BLaER1 (cell line): ENCODE results near the gene TLK2.
A peak's percentile ranks its signal among the peaks of the same experiment; 100 is the strongest.
"Not testable (repeated sequence)": the region's sequence is repeated elsewhere in the genome, so short reads cannot be mapped to it uniquely, and the experiment has no call there.

ENCODE experiments used
- H3K27ac ChIP-seq: shearing (Covaris generic); formaldehyde crosslinking; 2 replicates; pipeline ENCODE4 v1.8.1; 2022
- H3K27me3 ChIP-seq: shearing (Covaris generic); formaldehyde crosslinking; 2 replicates; pipeline ENCODE4 v1.8.1; 2022
- H3K36me3 ChIP-seq: shearing (Covaris generic); formaldehyde crosslinking; 2 replicates; pipeline ENCODE4 v1.8.1; 2022
- H3K4me1 ChIP-seq: shearing (Covaris generic); formaldehyde crosslinking; 2 replicates; pipeline ENCODE4 v1.8.1; 2022
- H3K4me2 ChIP-seq: shearing (Covaris generic); formaldehyde crosslinking; 2 replicates; pipeline ENCODE4 v1.8.1; 2022
- H3K4me3 ChIP-seq: shearing (Covaris generic); formaldehyde crosslinking; 2 replicates; pipeline ENCODE4 v1.8.1; 2022
- H3K9ac ChIP-seq: shearing (Covaris generic); formaldehyde crosslinking; 2 replicates; pipeline ENCODE4 v1.8.1; 2022
- H3K9me3 ChIP-seq: shearing (Covaris generic); formaldehyde crosslinking; 2 replicates; pipeline ENCODE4 v1.8.1; 2022
- H4K20me1 ChIP-seq: shearing (Covaris generic); formaldehyde crosslinking; 2 replicates; pipeline ENCODE4 v1.8.1; 2022

TLK2 gene

DNA sequence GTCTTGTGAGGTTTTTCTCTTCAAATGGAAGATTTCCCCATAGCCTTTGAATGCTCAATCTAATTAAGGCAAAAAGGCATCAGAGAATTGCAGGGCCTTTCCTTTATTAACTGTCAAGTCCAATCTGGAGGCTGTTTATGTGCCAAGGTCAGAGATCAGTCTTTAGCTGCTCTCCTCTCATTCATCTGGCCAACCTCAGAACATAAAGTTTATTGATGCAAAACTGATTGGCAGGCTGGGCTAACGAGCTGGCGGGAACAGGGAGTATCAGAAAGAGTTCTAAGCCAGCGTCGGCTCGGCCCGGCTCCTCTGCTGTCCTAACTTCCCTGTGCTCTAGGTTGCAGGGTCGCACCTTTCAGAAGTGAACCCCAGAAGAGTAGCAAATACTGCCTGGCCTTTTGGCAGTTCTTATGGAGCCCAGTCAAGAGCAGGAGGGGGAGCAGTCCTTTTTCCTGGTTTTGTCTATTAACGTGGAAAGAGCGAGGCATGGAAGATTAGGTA is 7.2 kb upstream of the TLK2 start:
- not testable (repeated sequence) for H3K4me3 ChIP-seq, H3K36me3 ChIP-seq, H4K20me1 ChIP-seq, H3K9me3 ChIP-seq, H3K27me3 ChIP-seq
- Histone ChIP-seq H3K9ac (peak overlapping the region; percentile 24; the same call in 1 of the 2 replicates), H3K4me2 (peak overlapping the region; percentile 73), H3K4me1 (peaks cover 41% of the 10 kb centered on the region), H3K27ac (peak overlapping the region; percentile 63)

DNA sequence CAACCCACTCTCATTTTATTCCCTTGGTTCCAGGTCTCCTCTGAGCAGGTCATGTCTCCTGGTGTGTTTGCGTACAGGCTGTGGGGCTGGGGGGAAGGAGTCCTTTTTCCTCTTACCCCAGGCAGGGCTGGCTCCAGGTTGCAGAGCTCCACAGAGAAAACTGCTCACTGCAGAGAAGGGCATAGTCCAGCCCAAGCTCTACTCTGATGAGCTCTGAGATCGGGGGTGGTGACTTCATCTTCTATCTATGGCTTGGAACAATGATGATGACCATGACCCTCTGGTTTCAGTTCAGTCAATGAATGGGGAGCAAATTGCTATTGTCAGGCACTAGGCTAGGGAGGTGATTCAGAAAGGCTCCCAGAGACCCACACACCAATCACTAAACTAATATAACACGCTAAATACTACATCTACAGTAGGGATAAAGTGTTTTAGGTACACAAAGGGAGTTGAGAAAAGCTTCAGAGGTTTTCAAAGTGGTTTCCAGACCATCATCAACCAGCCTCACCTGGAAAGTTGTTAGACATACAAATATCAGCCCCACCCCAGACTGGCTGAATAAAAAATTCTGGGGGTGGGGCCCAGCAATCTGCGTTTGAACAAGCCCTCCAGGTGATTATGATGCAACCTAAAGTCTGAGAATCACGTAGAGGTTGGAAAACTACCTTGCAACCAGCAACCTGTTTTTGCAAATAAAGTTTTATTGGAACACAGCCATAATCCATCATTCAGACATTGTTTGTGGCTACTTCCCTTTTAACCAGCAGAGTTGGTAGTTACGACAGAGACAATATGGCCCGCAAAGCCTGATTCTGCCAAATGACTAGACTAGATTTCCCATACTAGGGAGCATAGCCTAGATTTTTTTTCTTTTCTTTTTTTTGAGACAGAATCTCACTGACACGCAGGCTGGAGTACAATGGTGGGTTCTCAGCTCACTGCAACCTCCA is 5.3 kb upstream of the TLK2 start:
- not testable (repeated sequence) for H3K4me3 ChIP-seq, H3K27me3 ChIP-seq, H3K36me3 ChIP-seq, H3K9me3 ChIP-seq, H4K20me1 ChIP-seq, H3K4me2 ChIP-seq, H3K27ac ChIP-seq, H3K9ac ChIP-seq
- peaks cover 52% of the 10 kb centered on the region for H3K4me1 ChIP-seq

DNA sequence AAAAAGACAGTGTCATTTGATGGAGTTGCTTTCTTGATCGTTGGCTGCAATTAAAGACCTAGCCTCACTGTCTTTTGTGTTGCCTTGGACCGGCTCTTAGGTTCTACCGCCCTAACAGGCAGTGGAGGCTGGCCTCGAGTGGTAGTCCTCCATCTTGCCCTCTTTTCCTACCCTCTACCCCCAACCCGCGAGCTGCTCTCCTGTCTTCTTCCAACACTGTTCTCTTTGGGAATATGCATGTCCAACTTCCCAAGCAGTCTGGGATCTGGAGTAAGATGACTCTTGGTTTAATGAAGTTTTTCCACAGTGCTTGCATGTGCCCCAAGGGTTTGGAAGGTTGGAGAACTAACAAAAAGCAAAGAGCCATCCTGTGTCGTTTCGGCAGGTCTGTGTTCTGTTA is 1.5 kb upstream of the TLK2 start:
- H3K27ac ChIP-seq = peak overlapping the region; percentile 92
- H4K20me1 ChIP-seq = peaks cover 25% of the 10 kb centered on the region
- H3K9me3 ChIP-seq, H3K27me3 ChIP-seq: not testable (repeated sequence)
- peaks cover 38% of the 10 kb centered on the region for H3K4me1 ChIP-seq
- peak overlapping the region; percentile 89 for H3K4me2 ChIP-seq
- H3K36me3 ChIP-seq = peaks cover 15% of the 10 kb centered on the region
- H3K9ac ChIP-seq = peak overlapping the region; percentile 94
- peak overlapping the region; percentile 86 for H3K4me3 ChIP-seq

DNA sequence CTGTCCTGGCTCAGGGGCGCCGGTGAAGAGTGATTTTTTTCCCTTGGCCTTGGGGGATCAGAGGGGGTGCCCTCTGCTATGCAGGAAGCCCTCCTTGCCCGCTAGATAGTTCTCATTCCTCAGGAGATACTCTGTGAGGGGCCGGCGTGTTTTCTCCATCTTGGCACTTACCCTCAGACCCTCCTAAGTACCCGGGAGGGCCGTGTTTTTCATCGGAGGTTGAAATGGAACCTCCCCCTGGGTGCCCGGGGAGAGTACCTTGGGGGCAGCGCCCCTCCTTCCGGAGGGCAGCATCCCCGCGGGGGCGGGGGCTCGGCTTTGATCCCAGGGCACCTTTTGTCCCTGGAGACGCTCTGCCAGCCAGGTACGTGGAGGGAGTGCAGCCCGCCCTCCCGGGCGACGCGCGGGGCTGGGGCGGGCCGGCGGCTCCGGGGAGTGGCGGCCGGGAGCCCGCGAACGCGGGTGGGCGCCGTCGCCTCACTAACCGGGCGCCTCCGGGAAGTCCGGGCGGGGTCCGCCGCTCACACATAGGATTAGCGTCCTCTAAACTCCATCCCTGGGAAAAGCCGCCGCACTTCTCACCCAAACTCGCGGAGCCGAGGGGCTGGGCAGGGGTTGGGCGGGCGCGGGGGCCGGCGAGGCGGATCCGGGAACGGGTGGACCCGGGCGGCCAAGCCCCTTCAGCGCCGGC is 762 bp upstream of the TLK2 start:
- not testable (repeated sequence) for H3K27me3 ChIP-seq, H3K9me3 ChIP-seq
- H3K9ac ChIP-seq = peak overlapping the region; percentile 94
- H3K27ac ChIP-seq = peak overlapping the region; percentile 92
- H3K4me3 ChIP-seq = peak overlapping the region; percentile 86
- peaks cover 32% of the 10 kb centered on the region for H4K20me1 ChIP-seq
- peaks cover 30% of the 10 kb centered on the region for H3K4me1 ChIP-seq
- peak overlapping the region; percentile 89 for H3K4me2 ChIP-seq
- H3K36me3 ChIP-seq = peaks cover 23% of the 10 kb centered on the region

DNA sequence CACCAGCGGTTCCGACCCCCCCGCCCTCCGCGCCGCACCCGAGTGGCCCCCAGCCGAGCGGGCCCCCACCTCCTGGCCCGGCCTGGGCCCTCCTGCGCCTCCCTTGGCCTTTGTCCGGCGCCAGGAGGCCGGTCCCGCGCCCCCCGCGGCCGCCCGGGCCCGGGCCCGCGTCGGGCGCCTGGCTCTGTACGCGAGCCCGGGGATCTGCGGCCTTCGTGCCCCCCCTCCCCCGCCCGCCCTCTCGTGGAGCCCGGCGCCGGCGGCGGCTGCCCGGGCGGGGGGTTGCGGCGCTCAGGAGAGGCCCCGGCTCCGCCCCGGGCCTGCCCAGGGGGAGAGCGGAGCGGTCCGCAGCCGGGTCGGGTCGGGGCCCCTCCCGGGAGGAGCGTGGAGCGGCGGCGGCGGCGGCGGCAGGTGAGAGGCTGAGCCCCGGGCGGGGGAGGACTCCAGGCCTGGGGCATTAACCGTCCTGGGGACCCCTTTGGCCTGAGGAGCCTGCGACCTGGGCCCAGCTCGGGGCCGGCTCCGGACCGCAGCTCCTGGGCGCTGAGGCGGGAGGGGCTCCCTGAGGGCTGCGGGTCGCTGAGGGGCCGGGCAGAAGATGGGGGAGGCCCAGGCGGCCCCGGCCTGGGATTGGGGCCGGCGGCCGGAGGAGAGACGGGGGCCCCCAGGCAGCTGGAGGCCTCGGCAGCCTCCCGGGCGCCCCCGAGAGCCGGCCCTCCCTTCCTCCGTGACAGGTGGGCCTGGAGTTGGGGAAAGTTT is 434 bp downstream of the TLK2 start:
- H3K9me3 ChIP-seq, H3K27me3 ChIP-seq: not testable (repeated sequence)
- Histone ChIP-seq H3K4me3 (peak overlapping the region; percentile 86), H3K4me1 (peaks cover 26% of the 10 kb centered on the region), H3K4me2 (peak overlapping the region; percentile 84), H3K36me3 (peaks cover 31% of the 10 kb centered on the region), H4K20me1 (peaks cover 44% of the 10 kb centered on the region), H3K27ac (peak overlapping the region; percentile 97), H3K9ac (peak overlapping the region; percentile 96)

DNA sequence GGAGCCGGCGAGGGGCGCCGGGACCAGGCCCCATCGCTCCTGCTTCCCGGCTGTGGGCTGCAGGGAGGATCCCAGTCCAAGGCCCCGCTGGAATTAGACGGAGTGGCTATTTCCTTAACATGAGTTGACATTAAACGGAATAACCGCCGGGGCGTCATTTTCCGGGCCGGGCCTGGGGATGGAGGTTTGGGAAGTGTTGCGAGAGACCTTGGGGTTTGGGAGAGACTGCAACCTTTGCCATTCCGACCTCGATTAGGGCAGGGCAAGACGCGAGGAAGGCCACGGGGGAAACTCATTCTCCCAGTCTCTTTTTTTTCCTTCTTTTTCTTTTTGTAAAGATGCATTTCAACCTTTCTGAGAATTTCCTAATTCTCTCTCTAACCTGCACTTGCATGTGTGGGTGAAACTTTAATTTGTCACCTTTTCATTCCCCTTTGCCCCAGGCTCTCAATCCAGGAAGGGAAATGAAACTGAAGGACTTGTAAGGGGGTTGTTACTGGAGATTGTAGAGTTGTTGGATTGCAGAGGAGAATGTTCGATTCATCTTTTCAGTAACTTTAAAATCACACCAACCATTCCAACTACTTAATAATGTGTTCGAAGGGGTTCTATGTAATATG is 1.1 kb downstream of the TLK2 start:
- H4K20me1 ChIP-seq = peaks cover 51% of the 10 kb centered on the region
- H3K27me3 ChIP-seq, H3K9me3 ChIP-seq: not testable (repeated sequence)
- H3K4me3 ChIP-seq = peak overlapping the region; percentile 86
- peak overlapping the region; percentile 97 for H3K27ac ChIP-seq
- peaks cover 28% of the 10 kb centered on the region for H3K36me3 ChIP-seq
- peak overlapping the region; percentile 96 for H3K9ac ChIP-seq
- H3K4me2 ChIP-seq = peak overlapping the region; percentile 84
- peaks cover 30% of the 10 kb centered on the region for H3K4me1 ChIP-seq

DNA sequence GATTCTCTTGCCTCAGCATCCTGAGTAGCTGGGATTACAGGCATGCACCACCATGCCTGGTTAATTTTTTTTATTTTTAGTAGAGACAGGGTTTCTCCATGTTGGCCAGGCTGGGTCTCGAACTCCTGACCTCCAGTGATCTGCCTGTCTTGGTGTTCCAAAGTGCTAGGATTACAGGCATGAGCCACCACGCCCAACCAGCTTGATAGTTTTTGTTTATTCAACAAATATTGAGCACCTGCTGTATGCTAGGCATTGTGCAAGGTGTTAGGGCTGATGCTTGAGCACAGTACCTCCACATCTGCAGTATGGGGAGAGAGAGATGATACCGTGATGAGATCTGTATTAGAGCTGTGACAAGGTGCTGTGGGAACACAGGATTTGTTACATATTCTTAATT is 3.9 kb downstream of the TLK2 start:
- H3K36me3 ChIP-seq = peaks cover 46% of the 10 kb centered on the region
- H3K4me1 ChIP-seq = peaks cover 17% of the 10 kb centered on the region
- H3K9ac ChIP-seq, H3K27me3 ChIP-seq, H3K9me3 ChIP-seq, H3K27ac ChIP-seq, H3K4me2 ChIP-seq, H3K4me3 ChIP-seq: not testable (repeated sequence)
- H4K20me1 ChIP-seq = peaks cover 79% of the 10 kb centered on the region

DNA sequence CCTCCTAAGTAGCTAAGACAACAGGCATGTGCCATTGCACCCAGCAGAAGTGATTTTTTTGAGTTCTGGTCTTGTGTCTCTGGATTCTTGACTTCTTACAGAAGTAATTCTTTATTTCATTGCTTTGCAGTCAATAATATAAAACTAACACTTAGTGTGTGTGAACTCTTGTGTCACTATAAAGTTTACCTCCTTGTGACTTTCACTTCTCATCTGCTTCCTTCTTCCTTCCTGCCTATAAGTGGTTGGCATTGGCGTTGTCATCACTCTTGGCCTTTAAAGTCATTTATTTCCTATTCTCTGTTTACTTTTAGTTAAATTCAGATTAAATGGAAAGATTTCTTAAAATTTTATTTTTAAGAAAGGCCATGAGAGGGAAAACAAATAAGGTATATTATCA is 12.4 kb downstream of the TLK2 start:
- H3K9me3 ChIP-seq, H3K27ac ChIP-seq, H3K4me1 ChIP-seq, H3K9ac ChIP-seq, H3K4me2 ChIP-seq, H3K4me3 ChIP-seq, H3K27me3 ChIP-seq: not testable (repeated sequence)
- Histone ChIP-seq H3K36me3 (peaks cover 63% of the 10 kb centered on the region), H4K20me1 (peaks cover 99% of the 10 kb centered on the region)

DNA sequence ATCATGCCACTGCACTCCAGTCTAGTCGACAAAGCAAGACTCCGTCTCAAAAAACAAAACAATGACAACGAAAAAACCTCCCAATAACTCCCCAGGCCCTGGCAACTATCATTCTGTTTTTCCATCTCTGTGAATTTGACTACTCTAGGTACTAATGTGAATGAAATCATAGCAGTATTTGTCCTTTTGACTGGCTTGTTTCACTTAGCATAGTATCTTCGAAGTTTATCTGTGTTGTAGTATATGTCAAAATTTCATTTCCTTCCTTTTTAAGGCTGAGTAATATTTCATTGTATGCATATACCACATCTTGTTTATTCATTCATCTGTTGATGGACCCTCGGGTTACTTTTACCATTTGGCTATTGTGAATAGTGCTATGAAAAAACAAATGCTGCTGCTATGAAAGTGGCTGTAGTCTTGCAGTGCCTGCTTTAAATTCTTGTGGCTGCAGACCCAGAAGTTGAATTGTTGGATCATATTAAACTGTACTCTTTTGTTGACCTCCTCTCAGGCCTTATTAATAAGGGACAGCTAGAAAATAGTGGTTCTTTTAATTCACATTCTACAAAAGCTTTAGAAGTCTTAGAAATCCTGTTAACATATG is 14.5 kb downstream of the TLK2 start:
- not testable (repeated sequence) for H3K9ac ChIP-seq, H3K9me3 ChIP-seq, H3K4me1 ChIP-seq, H3K27me3 ChIP-seq, H3K4me2 ChIP-seq, H3K4me3 ChIP-seq, H3K27ac ChIP-seq
- Histone ChIP-seq H4K20me1 (peaks cover 100% of the 10 kb centered on the region), H3K36me3 (peaks cover 44% of the 10 kb centered on the region)

DNA sequence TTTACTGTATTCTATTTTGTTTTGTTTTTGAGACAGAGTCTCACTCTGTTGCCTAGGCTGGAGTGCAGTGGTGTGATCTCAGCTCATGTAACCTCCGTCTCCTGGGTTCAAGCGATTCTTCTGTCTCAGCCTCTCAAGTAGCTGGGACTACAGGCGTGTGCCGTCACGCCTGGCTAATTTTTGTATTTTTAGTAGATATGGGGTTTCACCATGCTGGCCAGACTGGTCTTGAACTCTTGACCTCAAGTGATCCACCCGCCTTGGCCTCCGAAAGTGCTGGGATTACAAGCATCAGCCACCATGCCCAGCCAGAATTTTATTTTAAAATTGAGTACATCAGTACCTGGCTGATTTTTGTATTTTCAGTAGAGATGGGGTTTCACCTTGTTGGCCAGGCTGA is 15.4 kb downstream of the TLK2 start:
- H3K4me3 ChIP-seq = not testable (repeated sequence)

DNA sequence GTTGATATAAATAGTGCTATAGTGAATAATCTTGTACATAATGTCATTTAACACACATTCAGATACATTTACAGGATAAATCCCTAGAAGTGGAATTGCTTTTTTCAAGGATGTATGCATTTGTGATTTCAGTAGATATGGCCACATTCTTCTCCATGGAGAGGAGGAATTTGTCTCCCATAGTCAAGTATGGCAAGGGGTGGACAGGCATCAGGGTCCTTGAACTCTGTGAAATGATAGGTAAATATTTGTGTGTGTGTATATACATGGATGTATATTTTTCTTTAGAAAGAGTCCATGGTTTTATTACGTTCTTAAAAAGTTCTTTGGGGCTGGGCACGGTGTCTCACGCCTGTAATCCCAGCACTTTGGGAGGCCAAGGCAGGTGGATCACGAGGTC is 17.7 kb downstream of the TLK2 start:
- H3K27me3 ChIP-seq, H3K4me3 ChIP-seq, H3K9me3 ChIP-seq, H3K27ac ChIP-seq, H3K4me2 ChIP-seq, H3K4me1 ChIP-seq, H3K9ac ChIP-seq: not testable (repeated sequence)
- Histone ChIP-seq H4K20me1 (peaks cover 95% of the 10 kb centered on the region), H3K36me3 (peaks cover 38% of the 10 kb centered on the region)

More for the DNA sequence above, 15.4 kb downstream of the TLK2 start:
- not testable (repeated sequence) for H3K9me3 ChIP-seq, H3K27me3 ChIP-seq, H3K9ac ChIP-seq, H3K4me2 ChIP-seq, H3K27ac ChIP-seq, H3K4me1 ChIP-seq
- Histone ChIP-seq H4K20me1 (peaks cover 100% of the 10 kb centered on the region), H3K36me3 (peaks cover 48% of the 10 kb centered on the region)

DNA sequence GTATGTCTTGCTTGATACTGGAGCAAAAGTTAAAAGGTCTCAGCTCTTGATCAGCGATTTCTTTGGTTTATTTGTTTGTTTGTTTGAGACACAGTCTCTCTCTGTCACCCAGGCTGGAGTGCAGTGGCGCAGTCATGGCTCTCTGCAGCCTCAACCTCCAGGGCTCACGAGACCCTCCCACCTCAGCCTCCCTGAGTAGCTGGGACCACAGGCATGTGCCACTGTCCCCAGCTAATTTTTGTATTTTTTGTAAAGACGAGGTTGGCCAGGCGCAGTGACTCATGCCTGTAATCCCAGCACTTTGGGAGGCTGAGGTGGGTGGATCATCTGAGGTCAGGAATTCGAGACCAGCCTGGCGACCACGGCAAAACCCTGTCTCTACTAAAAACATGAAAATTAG is 20.2 kb downstream of the TLK2 start:
- not testable (repeated sequence) for H3K4me1 ChIP-seq, H3K9me3 ChIP-seq, H3K9ac ChIP-seq, H3K27me3 ChIP-seq, H3K27ac ChIP-seq, H3K4me3 ChIP-seq, H3K4me2 ChIP-seq
- Histone ChIP-seq H4K20me1 (peaks cover 95% of the 10 kb centered on the region), H3K36me3 (peaks cover 19% of the 10 kb centered on the region; the same call in 1 of the 2 replicates)

DNA sequence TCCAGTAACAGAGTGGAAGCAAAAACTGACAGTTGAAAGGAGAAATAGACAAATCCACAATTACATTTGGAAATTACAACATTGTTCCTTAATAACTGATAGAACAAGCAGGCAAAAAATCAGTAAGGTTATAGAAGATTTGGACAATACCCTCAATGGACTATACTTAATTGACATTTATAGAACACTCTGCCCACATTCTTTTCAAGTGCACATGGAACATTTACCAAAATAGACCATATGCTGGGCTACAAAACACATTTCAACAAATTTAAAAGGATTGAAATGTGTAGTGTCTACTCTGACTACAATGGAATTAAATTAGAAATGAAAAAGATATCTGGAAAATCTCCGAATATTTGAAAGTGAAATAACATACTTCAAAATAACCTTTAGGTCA is 21.8 kb downstream of the TLK2 start:
- not testable (repeated sequence) for H3K9me3 ChIP-seq, H3K27ac ChIP-seq, H3K4me1 ChIP-seq, H3K4me2 ChIP-seq, H3K27me3 ChIP-seq, H3K9ac ChIP-seq, H3K36me3 ChIP-seq, H3K4me3 ChIP-seq
- peaks cover 95% of the 10 kb centered on the region for H4K20me1 ChIP-seq
